ENCODE measurements around the gene GKN2.

DNA sequence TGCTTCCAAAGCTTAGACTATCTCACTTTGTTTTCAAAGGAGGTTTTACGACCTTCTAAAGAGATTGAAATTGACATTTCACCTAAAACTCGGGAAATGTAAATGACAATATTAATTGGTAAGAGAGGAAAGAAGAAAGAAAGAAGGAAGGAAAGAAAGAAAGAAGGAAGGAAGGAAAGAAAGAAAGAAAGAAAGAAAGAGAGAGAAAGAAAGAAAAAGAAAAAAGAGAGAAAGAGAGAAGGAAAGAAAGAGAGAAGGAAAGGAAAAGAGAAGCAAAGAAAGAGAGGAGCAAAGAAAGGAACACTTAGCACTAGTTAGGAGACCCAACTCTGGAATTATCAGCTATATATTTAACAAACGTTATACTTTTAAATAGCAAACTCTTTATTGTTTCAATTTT is 25.4 kb upstream of the GKN2 start:
- TF ChIP-seq POLR2AphosphoS5 (IDR thresholded peaks at IDR 0.05; ENCODE audit: low read depth, low read length) (no peak), POLR2A (IDR thresholded peaks at IDR 0.05; ENCODE audit: low read depth, low read length) (no peak), TAF1 (IDR thresholded peaks at IDR 0.05; ENCODE audit: borderline replicate concordance, low read depth, low read length) (no peak)
